Fibroblast of lung (primary cell): Measurements from ENCODE around the gene BCCIP. TPM values are rescaled to one million over a fixed set of nuclear protein-coding genes. Genes with fewer than 3 reads are reported as not detected.
A peak's percentile ranks its signal among the peaks of the same experiment; 100 is the strongest.

Source experiments
- DNase-seq, 2 donors: peaks; one replicate each; pipeline versions ENCODE4 v3.0.0 to v3.0.0-alpha.2; 2010; ENCODE audit warnings: low read depth in 2 of 2
- H2AFZ ChIP-seq: 2 replicates; pipeline ENCODE4 v1.5.1; 2012; ENCODE audit warnings: low read length, control low read depth, inconsistent platforms
- H3K27ac ChIP-seq: 2 replicates; pipeline ENCODE4 v1.5.1; 2011; ENCODE audit warnings: low read length, control low read depth; ENCODE audit not compliant: insufficient read depth
- H3K27me3 ChIP-seq: 2 replicates; pipeline ENCODE4 v1.5.1; 2011; ENCODE audit warnings: mild to moderate bottlenecking, low read length; ENCODE audit not compliant: control insufficient read depth, insufficient read depth
- H3K36me3 ChIP-seq: 2 replicates; pipeline ENCODE4 v1.5.1; 2011; ENCODE audit warnings: low read length; ENCODE audit not compliant: control insufficient read depth, insufficient read depth
- H3K4me1 ChIP-seq: 2 replicates; pipeline ENCODE4 v1.5.1; 2011; ENCODE audit warnings: low read length; ENCODE audit not compliant: control insufficient read depth, insufficient read depth; ENCODE audit errors: extremely low read depth
- H3K4me2 ChIP-seq: 2 replicates; pipeline ENCODE4 v1.5.1; 2011; ENCODE audit warnings: low read length, control low read depth; ENCODE audit not compliant: insufficient read depth; ENCODE audit errors: extremely low read depth
- H3K4me3 ChIP-seq, 4 experiments: fragments of 200-600 bp in 1 of 4; sonication (generic) in 1 of 4; replicated peaks in 1 of 4; 2 replicates each; pipeline ENCODE4 v1.5.1; 2011 to 2016; ENCODE audit warnings: low read length in 4 of 4, low read depth in 3 of 4, mild to moderate bottlenecking in 3 of 4, control low read depth in 2 of 4, inconsistent platforms in 1 of 4, mixed read lengths in 1 of 4; ENCODE audit not compliant: insufficient read depth in 1 of 4; ENCODE audit errors: control extremely low read depth in 1 of 4
- H3K79me2 ChIP-seq: 2 replicates; pipeline ENCODE4 v1.5.1; 2012; ENCODE audit warnings: mild to moderate bottlenecking, low read length, inconsistent platforms; ENCODE audit not compliant: control insufficient read depth, insufficient read depth
- H3K9ac ChIP-seq: 2 replicates; pipeline ENCODE4 v1.5.1; 2011; ENCODE audit warnings: mild to moderate bottlenecking, low read length, control low read depth; ENCODE audit not compliant: insufficient read depth
- H3K9me3 ChIP-seq: 2 replicates; pipeline ENCODE4 v1.5.1; 2012; ENCODE audit warnings: low read depth, low read length; ENCODE audit not compliant: control insufficient read depth, insufficient read depth
- H4K20me1 ChIP-seq: 2 replicates; pipeline ENCODE4 v1.5.1; 2011; ENCODE audit warnings: low read length; ENCODE audit not compliant: control insufficient read depth, insufficient read depth; ENCODE audit errors: extremely low read depth
- CTCF ChIP-seq, 2 donors: IDR thresholded peaks in 1 of 2; conservative IDR thresholded peaks in 1 of 2; 1 replicate in 1 of 2; 2 replicates in 1 of 2; pipeline ENCODE4 v1.5.1; 2011 to 2012; ENCODE audit warnings: low read length in 2 of 2, control low read depth in 1 of 2, inconsistent platforms in 1 of 2, low read depth in 1 of 2, mild to moderate bottlenecking in 1 of 2
- EZH2 ChIP-seq: IDR thresholded peaks from 2 replicates; pipeline ENCODE4 v1.5.1; 2012; ENCODE audit warnings: low read length, control low read depth, mild to moderate bottlenecking; ENCODE audit errors: missing control alignments
- polyA plus RNA-seq, 2 donors: library from polyadenylated mRNA; depleted of rRNA in 1 of 2; stranded (reverse) in 1 of 2; unstranded in 1 of 2; fragments of >200 nt; gene quantifications; 2 replicates each; pipeline ENCODE4 v1.2.1, GENCODE V29; 2011 to 2012; ENCODE audit warnings: missing spikeins in 1 of 2
- total RNA-seq: library from RNA; depleted of rRNA; stranded (reverse); fragments of >200 nt; gene quantifications from 2 replicates; pipeline ENCODE4 v1.2.1, GENCODE V29; 2014

Gene BCCIP
- total and polyA plus RNA-seq, 2 donors (not counting 1 experiment from before 2014, with no cell fraction given), result 32.0 to 72.2 TPM

GRCh38 chr10:125797994-125798662 is 25.2 kb upstream of the BCCIP start:
- Histone ChIP-seq H3K4me1 (no peaks in the 10 kb centered on the region), H3K79me2 (no peaks in the 10 kb centered on the region), H2AFZ (no peak overlapping the region), H3K9ac (no peak overlapping the region), H3K36me3 (peaks cover 6% of the 10 kb centered on the region), H3K27ac (no peak overlapping the region), H3K4me3 (no peak overlapping the region), H4K20me1 (no peaks in the 10 kb centered on the region), H3K27me3 (no peaks in the 10 kb centered on the region), H3K9me3 (no peaks in the 10 kb centered on the region), H3K4me2 (no peak overlapping the region)
- TF ChIP-seq EZH2, result no peak
- TF ChIP-seq CTCF (conservative IDR thresholded peaks at IDR 0.05 in 1 of 2, IDR thresholded peaks at IDR 0.05 in 1 of 2; ENCODE audit: low read depth in 1 of 2, low read length in 2 of 2), result no peak
- no peak for DNase-seq

- H4K20me1 ChIP-seq, result no peaks in the 10 kb centered on the region
- H2AFZ ChIP-seq, result no peak overlapping the region
- DNase-seq, result peak in 1 of 2 donors; percentile 6
- H3K27ac ChIP-seq, result no peak overlapping the region
- no peak overlapping the region for H3K9ac ChIP-seq
- no peaks in the 10 kb centered on the region for H3K4me1 ChIP-seq
- no peak overlapping the region for H3K4me3 ChIP-seq
- peaks cover 4% of the 10 kb centered on the region for H3K36me3 ChIP-seq
- H3K79me2 ChIP-seq, result no peaks in the 10 kb centered on the region
- H3K4me2 ChIP-seq, result no peak overlapping the region
- no peaks in the 10 kb centered on the region for H3K9me3 ChIP-seq
- TF ChIP-seq CTCF (conservative IDR thresholded peaks at IDR 0.05 in 1 of 2, IDR thresholded peaks at IDR 0.05 in 1 of 2; ENCODE audit: low read depth in 1 of 2, low read length in 2 of 2) (no peak), EZH2 (no peak)
- no peaks in the 10 kb centered on the region for H3K27me3 ChIP-seq
Observed at GRCh38 chr10:125799451-125800182, 23.7 kb upstream of the BCCIP start.

- Histone ChIP-seq H3K9me3 (no peaks in the 10 kb centered on the region), H3K36me3 (peaks cover 2% of the 10 kb centered on the region), H3K79me2 (no peaks in the 10 kb centered on the region), H2AFZ (no peak overlapping the region), H3K9ac (no peak overlapping the region), H3K4me3 (no peak overlapping the region), H3K4me2 (no peak overlapping the region), H3K4me1 (no peaks in the 10 kb centered on the region), H4K20me1 (no peaks in the 10 kb centered on the region), H3K27ac (no peak overlapping the region), H3K27me3 (no peaks in the 10 kb centered on the region)
- TF ChIP-seq EZH2, result no peak
- no peak for TF ChIP-seq CTCF (conservative IDR thresholded peaks at IDR 0.05 in 1 of 2, IDR thresholded peaks at IDR 0.05 in 1 of 2; ENCODE audit: low read depth in 1 of 2, low read length in 2 of 2)
- no peak for DNase-seq
Observed at GRCh38 chr10:125801574-125801973, 21.8 kb upstream of the BCCIP start.
